ENCODE measurements around the gene RFXANK.

Gene RFXANK

GRCh38 chr19:19209372-19209771, 17.3 kb downstream of the RFXANK start:
- TF ChIP-seq CTCF (IDR thresholded peaks at IDR 0.05; ENCODE audit: low read length) (no peak), EZH2 (IDR thresholded peaks at IDR 0.05; ENCODE audit: borderline replicate concordance, low read length) (no peak)
- H3K4me1 ChIP-seq (ENCODE audit: insufficient read depth, low read length, severe bottlenecking), result no peaks in the 10 kb centered on the region
- no peak overlapping the region for H3K9ac ChIP-seq (ENCODE audit: low read length)
- H2AFZ ChIP-seq (ENCODE audit: low read length), result no peak overlapping the region
- no peak overlapping the region for H3K27ac ChIP-seq (ENCODE audit: low read depth, low read length, poor library complexity, severe bottlenecking)
- H3F3A ChIP-seq (ENCODE audit: insufficient read depth, low read length), result no peaks in the 10 kb centered on the region
- H3K79me2 ChIP-seq (ENCODE audit: insufficient read depth, low read length), result no peaks in the 10 kb centered on the region
- H3K4me2 ChIP-seq (ENCODE audit: low read length), result no peak overlapping the region
- H3K9me3 ChIP-seq (ENCODE audit: low read length), result no peaks in the 10 kb centered on the region
- H4K20me1 ChIP-seq (ENCODE audit: insufficient read depth, low read length), result no peaks in the 10 kb centered on the region
- no peak overlapping the region for H3K4me3 ChIP-seq (ENCODE audit: low read depth, low read length, poor library complexity, severe bottlenecking)
- no peaks in the 10 kb centered on the region for H3K36me3 ChIP-seq (ENCODE audit: insufficient read depth, low read length)
- H3K9me2 ChIP-seq (ENCODE audit: low read depth, low read length), result no peaks in the 10 kb centered on the region
- H3K27me3 ChIP-seq (ENCODE audit: insufficient read depth, low read length), result peaks cover 14% of the 10 kb centered on the region; the same call in 1 of the 2 replicates

GRCh38 chr19:19211499-19212420, 19.7 kb downstream of the RFXANK start, which contains the start of gene NCAN:
NCAN (plus strand) TSS chr19:19211958; CDS start chr19:19216954, 4,996 bp downstream.
- Histone ChIP-seq H3F3A (ENCODE audit: insufficient read depth, low read length) (no peaks in the 10 kb centered on the region), H3K27me3 (ENCODE audit: insufficient read depth, low read length) (peaks cover 7% of the 10 kb centered on the region; the same call in 1 of the 2 replicates), H3K27ac (ENCODE audit: low read depth, low read length, poor library complexity, severe bottlenecking) (no peak within 1 kb of the TSS), H3K79me2 (ENCODE audit: insufficient read depth, low read length) (no peaks in the 10 kb centered on the region), H3K9ac (ENCODE audit: low read length) (no peak within 1 kb of the TSS), H3K9me3 (ENCODE audit: low read length) (no peaks in the 10 kb centered on the region), H4K20me1 (ENCODE audit: insufficient read depth, low read length) (no peaks in the 10 kb centered on the region), H3K4me3 (ENCODE audit: low read depth, low read length, poor library complexity, severe bottlenecking) (no peak within 1 kb of the TSS), H2AFZ (ENCODE audit: low read length) (no peak within 1 kb of the TSS), H3K9me2 (ENCODE audit: low read depth, low read length) (no peaks in the 10 kb centered on the region), H3K4me1 (ENCODE audit: insufficient read depth, low read length, severe bottlenecking) (no peaks in the 10 kb centered on the region), H3K4me2 (ENCODE audit: low read length) (no peak within 1 kb of the TSS), H3K36me3 (ENCODE audit: insufficient read depth, low read length) (no peaks in the 10 kb centered on the region)
- no peak for TF ChIP-seq CTCF (IDR thresholded peaks at IDR 0.05; ENCODE audit: low read length)
- no peak for TF ChIP-seq EZH2 (IDR thresholded peaks at IDR 0.05; ENCODE audit: borderline replicate concordance, low read length)

GRCh38 chr19:19212916-19213315, 20.9 kb downstream of the RFXANK start:
- Histone ChIP-seq H3K9me3 (ENCODE audit: low read length) (no peaks in the 10 kb centered on the region), H3K4me2 (ENCODE audit: low read length) (no peak overlapping the region), H3K79me2 (ENCODE audit: insufficient read depth, low read length) (no peaks in the 10 kb centered on the region), H3K9me2 (ENCODE audit: low read depth, low read length) (no peaks in the 10 kb centered on the region), H3K9ac (ENCODE audit: low read length) (no peak overlapping the region), H3K27ac (ENCODE audit: low read depth, low read length, poor library complexity, severe bottlenecking) (no peak overlapping the region), H2AFZ (ENCODE audit: low read length) (no peak overlapping the region), H3F3A (ENCODE audit: insufficient read depth, low read length) (no peaks in the 10 kb centered on the region), H3K4me3 (ENCODE audit: low read depth, low read length, poor library complexity, severe bottlenecking) (no peak overlapping the region), H3K36me3 (ENCODE audit: insufficient read depth, low read length) (no peaks in the 10 kb centered on the region), H3K4me1 (ENCODE audit: insufficient read depth, low read length, severe bottlenecking) (no peaks in the 10 kb centered on the region), H3K27me3 (ENCODE audit: insufficient read depth, low read length) (peaks cover 4% of the 10 kb centered on the region; the same call in 1 of the 2 replicates), H4K20me1 (ENCODE audit: insufficient read depth, low read length) (no peaks in the 10 kb centered on the region)
- no peak for TF ChIP-seq EZH2 (IDR thresholded peaks at IDR 0.05; ENCODE audit: borderline replicate concordance, low read length)
- no peak for TF ChIP-seq CTCF (IDR thresholded peaks at IDR 0.05; ENCODE audit: low read length)
